Neural crest cell (in vitro differentiated cells): ENCODE results near the gene SEC63. TPM values are rescaled to one million over a fixed set of nuclear protein-coding genes. Genes with fewer than 3 reads are reported as not detected.
"Not testable (repeated sequence)": the region's sequence is repeated elsewhere in the genome, so short reads cannot be mapped to it uniquely, and the experiment has no call there.

ENCODE experiments used
- DNase-seq: peaks from one replicate; pipeline ENCODE4 v3.0.0; 2021; ENCODE audit warnings: low read depth, mixed read lengths, low spot score
- H3K27ac Mint-ChIP-seq: one replicate; pipeline ENCODE4 v1.8.0; 2021; ENCODE audit warnings: mild to moderate bottlenecking, mixed read lengths; ENCODE audit not compliant: unreplicated experiment
- H3K27me3 Mint-ChIP-seq: 2 replicates; pipeline ENCODE4 v1.8.0; 2021; ENCODE audit warnings: low read depth, mild to moderate bottlenecking, mixed read lengths
- H3K36me3 Mint-ChIP-seq: 2 replicates; pipeline ENCODE4 v1.8.0; 2021; ENCODE audit warnings: low read depth, mild to moderate bottlenecking, mixed read lengths
- H3K4me1 Mint-ChIP-seq: 2 replicates; pipeline ENCODE4 v1.8.0; 2021; ENCODE audit warnings: mixed read lengths
- H3K4me3 Mint-ChIP-seq: one replicate; pipeline ENCODE4 v1.8.0; 2021; ENCODE audit warnings: mild to moderate bottlenecking, mixed read lengths
- H3K9me3 Mint-ChIP-seq: 2 replicates; pipeline ENCODE4 v1.8.0; 2021; ENCODE audit warnings: mixed read lengths
- CTCF ChIP-seq: fragments of 200-600 bp; sonication (generic); conservative IDR thresholded peaks from 2 replicates; pipeline ENCODE4 v1.5.0; 2021; ENCODE audit warnings: antibody characterized with exemption, mild to moderate bottlenecking
- total RNA-seq: library from RNA; stranded (reverse); gene quantifications from 2 replicates; pipeline ENCODE4 v1.2.1, GENCODE V29; 2021

Gene SEC63
- total RNA-seq, 1 donor from 2014 or later = 109 TPM

DNA sequence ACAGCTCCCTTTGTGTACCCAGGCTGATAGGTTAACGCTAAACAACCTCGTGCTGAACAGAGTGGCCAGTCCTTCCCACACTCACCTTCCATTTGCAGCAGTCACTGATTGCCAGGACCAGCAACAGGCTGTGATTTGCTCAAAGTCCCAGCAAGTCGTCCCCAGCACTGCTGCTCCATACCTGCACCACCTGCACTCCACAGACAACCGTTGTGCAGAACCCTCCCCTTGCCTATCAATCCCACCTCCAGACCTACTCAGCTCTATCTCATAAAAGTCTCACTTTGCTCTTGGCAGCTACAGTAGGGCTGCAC is 90.7 kb downstream of the SEC63 start:
- Mint-ChIP-seq H3K27ac (no peak overlapping the region), H3K36me3 (peaks cover 7% of the 10 kb centered on the region), H3K4me3 (no peak overlapping the region), H3K27me3 (no peaks in the 10 kb centered on the region), H3K9me3 (no peaks in the 10 kb centered on the region), H3K4me1 (peaks cover 36% of the 10 kb centered on the region)
- no peak for TF ChIP-seq CTCF
- no peak for DNase-seq

GRCh38 chr6:107866606-107867301 is 91.3 kb downstream of the SEC63 start:
- peak; percentile 21 for DNase-seq
- H3K9me3 Mint-ChIP-seq = no peaks in the 10 kb centered on the region
- H3K27me3 Mint-ChIP-seq = no peaks in the 10 kb centered on the region
- peaks cover 7% of the 10 kb centered on the region for H3K36me3 Mint-ChIP-seq
- H3K27ac Mint-ChIP-seq = peak overlapping the region; percentile 78
- H3K4me1 Mint-ChIP-seq = peaks cover 36% of the 10 kb centered on the region
- H3K4me3 Mint-ChIP-seq = no peak overlapping the region
- peak; percentile 72 for TF ChIP-seq CTCF

DNA sequence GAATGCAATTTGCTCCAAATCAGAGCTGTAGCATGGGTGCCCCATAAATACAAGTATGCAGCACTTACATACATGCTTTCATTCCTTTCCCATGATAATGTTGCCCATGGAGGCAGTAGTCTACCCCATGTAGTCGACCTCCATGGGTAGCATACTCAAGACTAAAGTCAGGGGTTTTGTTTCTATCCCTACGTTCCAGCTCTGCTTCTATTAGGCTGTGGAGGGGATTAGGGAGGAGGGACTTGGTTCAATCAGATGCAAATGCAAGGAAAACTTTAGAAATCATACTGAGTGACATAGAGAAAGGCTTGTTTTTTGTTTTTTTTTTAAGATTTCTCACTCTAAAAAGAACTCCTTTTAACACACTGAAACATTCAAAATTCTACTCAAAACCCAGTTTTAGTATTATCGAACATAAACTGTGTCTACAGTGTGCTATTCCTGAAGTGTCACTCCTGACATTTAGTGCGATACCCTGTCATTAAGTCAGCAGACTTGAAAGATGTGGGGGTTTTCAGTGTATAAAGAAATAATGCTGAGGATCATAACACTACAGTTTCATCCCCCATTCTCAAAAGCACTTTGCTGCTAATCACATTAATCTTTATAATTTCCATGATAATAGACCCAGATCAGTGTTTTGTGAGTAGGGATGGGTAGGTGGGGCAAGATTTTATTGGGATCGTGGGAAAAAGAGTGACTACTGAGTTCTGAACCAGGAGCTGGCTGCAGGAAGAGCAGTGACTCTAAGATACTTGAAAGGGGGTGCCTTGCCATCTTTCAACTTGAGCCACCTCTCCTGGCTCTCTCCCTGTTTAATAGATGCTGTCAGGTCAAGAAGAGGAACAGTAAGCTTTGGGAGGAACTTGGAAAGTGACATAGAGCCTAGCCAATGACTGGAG is 93.5 kb downstream of the SEC63 start:
- H3K36me3 Mint-ChIP-seq = no peaks in the 10 kb centered on the region
- no peak overlapping the region for H3K4me3 Mint-ChIP-seq
- no peaks in the 10 kb centered on the region for H3K27me3 Mint-ChIP-seq
- DNase-seq = no peak
- H3K27ac Mint-ChIP-seq = no peak overlapping the region
- no peaks in the 10 kb centered on the region for H3K9me3 Mint-ChIP-seq
- TF ChIP-seq CTCF = no peak
- H3K4me1 Mint-ChIP-seq = peaks cover 28% of the 10 kb centered on the region

DNA sequence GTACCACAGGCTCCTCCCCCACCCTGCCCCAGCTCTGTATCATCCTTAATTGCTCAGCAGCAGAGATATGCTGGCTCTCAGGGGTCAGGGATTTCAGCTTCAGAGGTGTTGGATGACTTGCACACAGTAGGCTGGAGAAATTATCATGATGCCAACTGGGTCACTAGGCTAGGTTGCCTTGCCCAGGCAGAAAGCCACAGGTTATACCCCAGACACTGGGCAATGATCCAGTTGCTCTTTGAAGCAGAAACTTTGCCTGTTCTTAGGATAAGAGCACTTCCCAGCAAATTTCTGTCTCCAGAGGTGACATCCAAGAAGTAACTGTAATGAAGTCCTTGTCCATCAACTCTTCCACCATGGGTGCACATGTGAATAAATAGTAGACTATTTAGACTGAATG is 95.6 kb downstream of the SEC63 start:
- H3K9me3 Mint-ChIP-seq = no peaks in the 10 kb centered on the region
- no peak for TF ChIP-seq CTCF

GRCh38 chr6:107860963-107861362 is 97.0 kb downstream of the SEC63 start:
- not testable (repeated sequence) for DNase-seq, H3K4me3 Mint-ChIP-seq, H3K27me3 Mint-ChIP-seq, H3K36me3 Mint-ChIP-seq, H3K27ac Mint-ChIP-seq, H3K9me3 Mint-ChIP-seq
- peaks cover 15% of the 10 kb centered on the region for H3K4me1 Mint-ChIP-seq

More for the DNA sequence above, 95.6 kb downstream of the SEC63 start:
- Mint-ChIP-seq H3K36me3 (no peaks in the 10 kb centered on the region), H3K27me3 (no peaks in the 10 kb centered on the region), H3K4me1 (peaks cover 26% of the 10 kb centered on the region), H3K4me3 (no peak overlapping the region), H3K27ac (no peak overlapping the region)
- no peak for DNase-seq

DNA sequence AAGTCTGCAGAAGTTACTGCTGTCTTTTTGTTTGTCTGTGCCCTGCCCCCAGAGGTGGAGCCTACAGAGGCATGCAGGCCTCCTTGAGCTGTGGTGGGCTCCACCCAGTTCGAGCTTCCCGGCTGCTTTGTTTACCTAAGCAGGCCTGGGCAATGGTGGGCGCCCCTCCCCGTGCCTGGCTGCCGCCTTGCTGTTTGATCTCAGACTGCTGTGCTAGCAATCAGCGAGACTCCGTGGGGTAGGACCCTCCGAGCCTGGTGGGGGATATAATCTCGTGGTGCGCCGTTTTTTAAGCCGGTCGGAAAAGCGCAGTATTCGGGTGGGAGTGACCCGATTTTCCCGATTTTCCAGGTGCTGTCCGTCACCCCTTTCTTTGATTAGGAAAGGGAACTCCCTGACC is 97.9 kb downstream of the SEC63 start:
- not testable (repeated sequence) for H3K36me3 Mint-ChIP-seq, H3K9me3 Mint-ChIP-seq, H3K4me3 Mint-ChIP-seq, H3K27ac Mint-ChIP-seq, H3K27me3 Mint-ChIP-seq, DNase-seq
- H3K4me1 Mint-ChIP-seq = peaks cover 11% of the 10 kb centered on the region
